IMR-90 (cell line): ENCODE measurements around the gene ITGB5. TPM values are rescaled to one million over a fixed set of nuclear protein-coding genes. Genes with fewer than 3 reads are reported as not detected.

Experiments
- ATAC-seq: fragments of 200-7000 bp; cut with Tn5 transposase; 2 replicates; pipeline ENCODE4 v1.9.1; 2020; ENCODE audit warnings: low read depth, mild to moderate bottlenecking, moderate library complexity
- BruUV-seq: library from RNA; stranded (reverse); fragments of 400-500 nt; replicated peaks from 2 replicates; lab custom pipeline; 2021; lab: Mats Ljungman, UMichigan
- CTCF ChIA-PET: fragments of 300-600 bp; formaldehyde crosslinking; extraction: SDS; loops from one replicate; lab custom pipeline; 2021; ENCODE audit warnings: antibody characterized with exemption; lab: Yijun Ruan, JAX
- POLR2A ChIA-PET: fragments of 300-600 bp; sonication (Branson Sonifier 250); formaldehyde crosslinking; loops from one replicate; lab custom pipeline; 2022; ENCODE audit warnings: antibody characterized with exemption; ENCODE audit not compliant: unreplicated experiment; lab: Charles Lee
- DNase-seq: peaks from one replicate; pipeline ENCODE4 v3.0.0; 2013
- H2AFZ ChIP-seq: replicated peaks from 2 replicates; pipeline ENCODE3; 2013; ENCODE audit warnings: low read length, mild to moderate bottlenecking; ENCODE audit not compliant: poor library complexity
- H2AK5ac ChIP-seq: 2 replicates; pipeline ENCODE4 v1.6.1; 2013; ENCODE audit warnings: low read depth, low read length, inconsistent platforms
- H2AK9ac ChIP-seq: replicated peaks from 2 replicates; pipeline ENCODE3; 2013; ENCODE audit warnings: mild to moderate bottlenecking, low read depth, low read length, moderate library complexity; ENCODE audit not compliant: poor library complexity
- H2BK120ac ChIP-seq: 2 replicates; pipeline ENCODE4 v1.6.1; 2013; ENCODE audit warnings: low read depth, low read length, inconsistent platforms
- H2BK15ac ChIP-seq: 3 replicates; pipeline ENCODE4 v1.6.1; 2013; ENCODE audit warnings: low read depth, low read length, inconsistent platforms
- H2BK20ac ChIP-seq: 2 replicates; pipeline ENCODE4 v1.6.1; 2013; ENCODE audit warnings: low read depth, mild to moderate bottlenecking, inconsistent platforms, low read length, moderate library complexity
- H2BK5ac ChIP-seq: 2 replicates; pipeline ENCODE4 v1.6.1; 2013; ENCODE audit warnings: mild to moderate bottlenecking, low read depth, low read length, inconsistent platforms; ENCODE audit not compliant: poor library complexity, severe bottlenecking
- H3K14ac ChIP-seq: replicated peaks from 2 replicates; pipeline ENCODE4 v1.6.1; 2013; ENCODE audit warnings: low read depth, low read length, inconsistent platforms
- H3K18ac ChIP-seq: 2 replicates; pipeline ENCODE4 v1.6.1; 2013; ENCODE audit warnings: low read depth, low read length, control low read depth
- H3K23ac ChIP-seq: 2 replicates; pipeline ENCODE4 v1.6.1; 2013; ENCODE audit warnings: low read depth, low read length, inconsistent platforms
- H3K27ac ChIP-seq: 2 replicates; pipeline ENCODE4 v1.5.1; 2013; ENCODE audit warnings: mild to moderate bottlenecking, control low read depth, low read length; ENCODE audit not compliant: insufficient read depth
- H3K27me3 ChIP-seq: 2 replicates; pipeline ENCODE4 v1.6.1; 2013; ENCODE audit warnings: low read length; ENCODE audit not compliant: control insufficient read depth, insufficient read depth
- H3K36me3 ChIP-seq: 2 replicates; pipeline ENCODE4 v1.6.1; 2013; ENCODE audit warnings: low read length, mixed read lengths; ENCODE audit not compliant: control insufficient read depth, insufficient read depth
- H3K4ac ChIP-seq: 2 replicates; pipeline ENCODE4 v1.6.1; 2013; ENCODE audit warnings: low read depth, low read length, inconsistent platforms
- H3K4me1 ChIP-seq: 2 replicates; pipeline ENCODE4 v1.6.1; 2013; ENCODE audit warnings: low read length, mixed read lengths; ENCODE audit not compliant: control insufficient read depth, insufficient read depth
- H3K4me2 ChIP-seq: 2 replicates; pipeline ENCODE4 v1.6.1; 2013; ENCODE audit warnings: low read depth, mild to moderate bottlenecking, control low read depth, low read length, moderate library complexity
- H3K4me3 ChIP-seq: 2 replicates; pipeline ENCODE4 v1.5.1; 2013; ENCODE audit warnings: low read depth, mild to moderate bottlenecking, control low read depth, low read length, moderate library complexity; ENCODE audit not compliant: insufficient read depth
- H3K56ac ChIP-seq: 2 replicates; pipeline ENCODE4 v1.6.1; 2013; ENCODE audit warnings: low read length, inconsistent platforms; ENCODE audit not compliant: insufficient read depth; ENCODE audit errors: extremely low read depth
- H3K79me1 ChIP-seq, 2 experiments: 2 replicates each; pipeline ENCODE4 v1.6.1; 2013; ENCODE audit warnings: low read length in 2 of 2, inconsistent platforms in 1 of 2, low read depth in 1 of 2
- H3K9ac ChIP-seq: 2 replicates; pipeline ENCODE4 v1.6.1; 2013; ENCODE audit warnings: low read depth, low read length, control low read depth
- H3K9me1 ChIP-seq: 2 replicates; pipeline ENCODE4 v1.6.1; 2013; ENCODE audit warnings: low read length, inconsistent platforms; ENCODE audit not compliant: insufficient read depth
- H3K9me3 ChIP-seq: 2 replicates; pipeline ENCODE4 v1.6.1; 2013; ENCODE audit warnings: low read length; ENCODE audit not compliant: control insufficient read depth, insufficient read depth
- H4K20me1 ChIP-seq: 2 replicates; pipeline ENCODE4 v1.6.1; 2013; ENCODE audit warnings: low read length, inconsistent platforms; ENCODE audit not compliant: insufficient read depth
- H4K5ac ChIP-seq: 2 replicates; pipeline ENCODE4 v1.6.1; 2013; ENCODE audit warnings: mild to moderate bottlenecking, low read depth, low read length, control low read depth
- H4K8ac ChIP-seq, 2 experiments: 2 replicates each; pipeline ENCODE4 v1.6.1; 2013; ENCODE audit warnings: low read depth in 2 of 2, low read length in 2 of 2, control low read depth in 1 of 2, inconsistent platforms in 1 of 2
- H4K91ac ChIP-seq: 2 replicates; pipeline ENCODE4 v1.6.1; 2013; ENCODE audit warnings: low read depth, low read length, inconsistent platforms; ENCODE audit not compliant: insufficient read depth
- CTCF ChIP-seq: conservative IDR thresholded peaks from 2 replicates; pipeline ENCODE4 v1.5.1; 2012; ENCODE audit warnings: mild to moderate bottlenecking, low read depth, low read length, improper control_type of control experiment
- WGBS, 2 experiments: methylation state at CpG; one replicate each; pipeline versions ENCODE4 v1.1.5 to v1.1.7; 2013; ENCODE audit warnings: missing lambda C conversion rate in 2 of 2; ENCODE audit not compliant: insufficient read length in 1 of 2; ENCODE audit errors: extremely low coverage in 2 of 2; 5-methylcytosine and 5-hydroxymethylcytosine counted together
- dilution Hi-C: fragments of 300-500 bp; cut with HindIII; formaldehyde crosslinking; loops from one replicate; pipeline ENCODE4 v1.14.3; 2018; ENCODE audit warnings: low sequenced_read_pairs; ENCODE audit not compliant: unreplicated experiment
- in situ Hi-C: fragments of 300-500 bp; cut with MboI; formaldehyde crosslinking; loops from 3 replicates; pipeline ENCODE4 v1.14.3; 2019; ENCODE audit warnings: low sequenced_read_pairs, inconsistent platforms, mixed read lengths
- intact Hi-C: fragments of 100-400 bp; cut with micrococcal nuclease; formaldehyde crosslinking; loops from 2 replicates; pipeline ENCODE4 v1.10.0; 2022
- polyA plus RNA-seq, 3 experiments: library from polyadenylated mRNA; depleted of rRNA; stranded (reverse); fragments of >200 nt; gene quantifications; 2 replicates each; pipeline ENCODE4 v1.2.3, GENCODE V29; 2012; ENCODE audit warnings: low replicate concordance in 1 of 3
- total RNA-seq: library from RNA; depleted of rRNA; stranded (reverse); fragments of >200 nt; gene quantifications from 2 replicates; pipeline ENCODE4 v1.2.3, GENCODE V29; 2012

Gene ITGB5
- total and polyA plus RNA-seq, 2 of the 4 experiments (the other 2 are of a cell fraction), result 85.0 to 101 TPM

DNA sequence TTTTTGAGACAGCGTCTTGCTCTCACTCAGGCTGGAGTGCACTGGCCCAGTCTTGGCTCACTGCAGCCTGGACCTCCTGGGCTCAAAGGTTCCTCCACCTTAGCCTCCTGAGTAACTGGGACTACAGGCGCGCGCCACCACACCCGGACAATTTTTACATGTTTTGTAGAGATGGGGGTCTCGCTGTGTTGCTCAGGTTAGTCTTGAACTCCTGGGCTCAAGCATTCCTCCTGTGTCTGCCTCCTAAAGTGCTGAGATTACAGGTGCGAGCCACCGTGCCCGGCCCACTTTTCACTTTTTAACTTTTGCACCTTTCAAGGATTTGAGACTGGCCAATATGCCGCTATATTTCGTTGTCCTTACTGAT lies 750 bp upstream of the ITGB5 start:
- no peak overlapping the region for H2AK9ac ChIP-seq
- H3K4me3 ChIP-seq, result no peak overlapping the region; the same call in 1 of the 2 replicates
- DNase-seq (no peak), ATAC-seq (no peak)
- in situ Hi-C loops, result no loop called here
- H3K18ac ChIP-seq, result no peak overlapping the region
- H3K4ac ChIP-seq, result no peak overlapping the region
- H3K4me1 ChIP-seq, result peaks cover 12% of the 10 kb centered on the region
- H3K27ac ChIP-seq, result no peak overlapping the region
- no peaks in the 10 kb centered on the region for H4K20me1 ChIP-seq
- dilution Hi-C loops, result loop anchor here (25.0 kb wide), 1 partner anchor 126 kb away; no protein-coding TSS in a partner anchor
- CTCF ChIA-PET, result no interaction called here
- H2AFZ ChIP-seq, result no peak overlapping the region
- H3K9ac ChIP-seq, result no peak overlapping the region
- peak overlapping the region; percentile 86 for H2BK120ac ChIP-seq
- H3K56ac ChIP-seq, result no peak overlapping the region
- no peak overlapping the region for H3K14ac ChIP-seq
- H4K8ac ChIP-seq, result peak overlapping the region; percentile 72; a peak in 2 of 4 replicates
- no peaks in the 10 kb centered on the region for H3K9me3 ChIP-seq
- no peaks in the 10 kb centered on the region for H3K27me3 ChIP-seq
- no peak overlapping the region for H4K5ac ChIP-seq
- H2BK5ac ChIP-seq, result no peak overlapping the region
- no peak overlapping the region for H3K4me2 ChIP-seq
- H2BK20ac ChIP-seq, result no peak overlapping the region
- no peak for TF ChIP-seq CTCF
- BruUV-seq, result no TSS peak
- 0 out of 2 replicates have a peak overlapping the region, but pooled peaks have one; percentile 58 for H2AK5ac ChIP-seq
- WGBS, 2 experiments, result 100% methylated on average over 3 of the region's 11 CpGs; no CpG with 5 or more reads in 1 of the 2 experiments
- intact Hi-C loops, result loop anchor here (5.0 kb wide), 2 partner anchors 56 to 126 kb away; no protein-coding TSS in a partner anchor
- no peak overlapping the region for H4K91ac ChIP-seq
- H3K23ac ChIP-seq, result 0 out of 2 replicates have a peak overlapping the region, but pooled peaks have one; percentile 45
- H3K36me3 ChIP-seq, result no peaks in the 10 kb centered on the region; the same call in 1 of the 2 replicates
- peak overlapping the region; percentile 68; the same call in 1 of the 3 replicates for H2BK15ac ChIP-seq
- POLR2A ChIA-PET, result no interaction called here
- peaks cover 20% of the 10 kb centered on the region for H3K9me1 ChIP-seq
- peaks cover 8 to 30% of the 10 kb centered on the region in 2 experiments; a peak in 3 of 4 replicates for H3K79me1 ChIP-seq
